ENCODE measurements around the gene CDHR5. TPM values are rescaled to one million over a fixed set of nuclear protein-coding genes. Genes with fewer than 3 reads are reported as not detected.
A peak's percentile ranks its signal among the peaks of the same experiment; 100 is the strongest.

The CDHR5 gene
- total RNA-seq, 1 donor from 2014 or later, result 0.15 TPM

DNA sequence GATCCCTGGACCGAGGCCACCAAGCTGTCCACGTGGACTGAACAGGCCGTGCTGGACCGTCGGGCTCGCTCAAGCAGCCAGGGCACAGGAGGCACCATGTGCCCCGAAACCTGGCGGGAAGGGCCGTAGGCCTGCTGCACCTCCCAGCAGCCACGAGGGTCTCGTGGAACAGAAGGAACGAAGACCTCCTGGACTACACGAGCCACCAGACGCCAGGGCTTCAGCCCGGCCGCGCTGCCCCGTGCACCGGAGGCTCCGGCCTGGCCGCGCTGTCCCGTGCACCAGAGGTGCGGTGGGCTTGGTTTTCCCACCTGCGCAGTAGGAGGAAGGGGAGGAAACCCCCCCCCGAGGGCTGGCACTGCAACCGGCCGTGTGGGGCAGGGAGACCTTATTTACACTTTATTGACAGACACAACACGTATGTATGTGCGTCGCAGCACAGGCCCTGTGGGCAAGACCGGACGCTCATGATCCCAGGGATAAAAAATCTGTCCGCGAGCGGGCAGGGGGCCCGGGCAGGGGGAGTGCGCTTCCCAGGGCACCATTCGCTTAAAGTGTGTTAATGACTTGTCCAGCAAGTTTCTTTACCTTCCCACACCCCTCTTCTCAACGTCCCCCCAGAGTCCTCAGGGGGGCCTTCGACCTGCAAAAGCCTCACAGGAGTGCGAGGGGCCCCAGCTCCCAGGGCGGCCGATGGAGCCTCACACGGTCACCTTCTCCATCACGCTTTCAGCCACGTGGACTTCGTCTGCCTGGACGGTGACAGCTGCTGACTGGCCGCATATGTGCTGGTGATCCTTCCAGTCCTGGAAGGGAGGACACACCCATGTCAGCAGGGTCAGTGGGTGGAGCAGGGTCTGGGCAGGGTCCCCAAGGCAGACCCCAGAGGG is 19.3 kb upstream of the CDHR5 start:
- DNase-seq (ENCODE audit: low read depth), result no peak

GRCh38 chr11:643366-643765 is 18.6 kb upstream of the CDHR5 start:
- no peak for DNase-seq (ENCODE audit: low read depth)

- DNase-seq (ENCODE audit: low read depth), result no peak
These were observed 17.1 kb upstream of the CDHR5 start for GRCh38 chr11:641806-642370.

- no peak for DNase-seq (ENCODE audit: low read depth)
These were observed 15.4 kb upstream of the CDHR5 start for GRCh38 chr11:640021-640706.

- no peak for DNase-seq (ENCODE audit: low read depth)
These were observed 14.7 kb upstream of the CDHR5 start for GRCh38 chr11:639332-639955.

DNA sequence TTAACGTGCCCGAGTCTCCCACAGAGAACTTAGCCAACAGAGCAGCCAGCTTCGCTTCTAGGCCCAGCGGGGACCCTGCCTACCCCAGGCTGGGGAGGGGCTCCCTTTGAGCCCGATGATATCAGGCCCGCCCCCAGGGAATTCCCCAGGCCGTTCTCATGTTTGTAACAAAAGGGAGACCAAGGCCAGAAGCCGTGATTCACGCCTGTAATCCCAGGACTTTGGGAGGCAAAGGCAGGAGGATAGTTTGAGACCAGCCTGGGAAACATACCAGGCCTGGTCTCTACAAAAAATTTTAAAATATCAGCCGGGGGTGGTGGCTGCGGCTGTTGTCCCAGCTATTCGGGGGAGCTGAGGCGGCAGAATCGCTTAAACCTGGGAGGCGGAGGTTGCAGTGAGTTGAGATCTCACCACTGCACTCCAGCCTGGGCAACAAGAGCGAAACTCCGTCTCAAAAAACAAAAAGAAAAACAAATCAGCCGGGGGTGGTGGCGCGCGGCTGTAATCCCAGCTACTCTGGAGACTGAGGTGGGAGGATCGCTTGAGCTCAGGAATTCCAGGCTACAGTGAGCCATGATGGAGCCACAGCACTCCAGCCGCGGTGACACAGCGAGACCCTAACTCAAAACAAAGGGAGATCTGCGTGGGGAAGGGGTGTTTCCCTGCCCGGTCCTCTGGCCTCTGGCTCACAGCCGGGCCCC is 14.0 kb upstream of the CDHR5 start:
- no peak for DNase-seq (ENCODE audit: low read depth)

DNA sequence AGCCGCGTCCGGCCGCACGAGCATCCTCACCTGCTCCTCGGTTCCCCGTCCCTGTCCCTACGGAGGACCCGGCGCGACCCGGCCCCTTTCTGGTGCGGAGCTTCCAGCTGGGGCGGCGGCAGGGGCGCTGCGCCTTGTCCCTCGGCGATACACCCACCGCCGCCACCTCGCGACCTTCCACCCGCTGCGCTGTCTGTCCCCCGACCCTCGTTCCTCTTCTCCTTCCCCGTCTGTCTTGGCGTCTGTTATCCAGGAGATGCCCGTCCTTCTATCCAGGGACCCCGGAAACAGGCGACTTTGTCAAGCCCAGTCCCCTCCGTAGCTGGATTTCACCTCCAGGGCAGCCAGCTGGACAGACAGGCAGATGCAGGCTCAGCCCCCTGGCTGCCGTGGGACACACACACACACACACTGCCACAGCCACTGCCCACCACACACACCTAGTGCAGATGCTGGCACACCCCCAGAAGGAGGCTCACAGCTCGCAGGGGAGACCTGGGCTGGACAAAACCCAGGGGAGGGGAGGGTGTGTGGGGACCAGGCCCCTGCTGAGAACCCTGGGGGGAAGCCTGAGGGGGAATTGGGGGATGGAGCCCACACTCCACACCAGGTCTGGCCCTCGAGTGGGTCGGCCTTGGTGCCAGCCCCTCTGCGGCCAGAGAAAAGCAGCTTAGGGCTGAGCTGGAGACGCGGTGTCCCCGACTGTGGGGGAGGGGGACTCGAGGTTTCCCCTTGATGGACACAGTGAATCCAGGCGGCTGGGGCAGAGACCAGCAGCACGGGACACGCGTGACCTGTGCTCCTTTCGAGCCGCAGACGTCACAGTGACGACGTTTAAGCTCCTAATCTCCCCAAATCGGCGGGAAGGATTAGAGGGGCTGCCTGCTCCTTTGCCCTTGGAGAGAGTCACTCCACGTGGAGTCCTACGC is 13.1 kb upstream of the CDHR5 start:
- no peak for DNase-seq (ENCODE audit: low read depth)

- DNase-seq (ENCODE audit: low read depth), result no peak
These were observed 12.5 kb upstream of the CDHR5 start for GRCh38 chr11:637333-637592.

DNA sequence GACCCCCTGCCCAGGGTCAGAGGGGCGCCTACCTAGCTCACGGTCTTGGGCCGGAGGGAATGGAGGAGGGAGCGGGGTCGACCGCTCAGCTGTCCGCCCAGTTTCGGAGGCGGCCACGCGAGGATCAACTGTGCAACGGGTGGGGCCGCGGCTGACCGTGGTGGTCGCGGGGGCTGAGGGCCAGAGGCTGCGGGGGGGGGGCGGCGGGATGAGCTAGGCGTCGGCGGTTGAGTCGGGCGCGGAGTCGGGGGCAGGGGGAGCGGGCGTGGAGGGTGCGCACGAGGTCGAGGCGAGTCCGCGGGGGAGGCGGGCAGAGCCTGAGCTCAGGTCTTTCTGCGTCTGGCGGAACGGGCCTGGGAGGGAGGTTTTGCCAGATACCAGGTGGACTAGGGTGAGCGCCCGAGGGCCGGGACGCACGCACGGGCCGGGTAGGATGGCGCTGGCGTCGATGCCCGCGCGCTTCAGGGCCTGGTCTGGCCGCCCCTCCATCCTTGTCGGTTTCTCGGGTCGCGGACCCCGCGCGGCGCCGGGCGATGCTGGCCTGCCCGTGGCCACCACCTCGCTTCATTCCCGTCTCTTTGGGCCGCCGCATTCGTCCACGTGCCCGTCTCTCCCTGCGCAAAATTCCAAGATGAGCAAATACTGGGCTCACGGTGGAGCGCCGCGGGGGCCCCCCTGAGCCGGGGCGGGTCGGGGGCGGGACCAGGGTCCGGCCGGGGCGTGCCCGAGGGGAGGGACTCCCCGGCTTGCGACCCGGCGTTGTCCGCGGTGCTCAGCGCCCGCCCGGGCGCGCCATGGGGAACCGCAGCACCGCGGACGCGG is 12.0 kb upstream of the CDHR5 start, which contains the start of gene DRD4:
TSS of gene DRD4 (plus strand) at position 759 of the 822 bp plus-strand sequence. CDS start at position 795, 36 bp downstream.
- DNase-seq (ENCODE audit: low read depth), result no peak

GRCh38 chr11:635945-636510 is 11.3 kb upstream of the CDHR5 start:
- DNase-seq (ENCODE audit: low read depth), result no peak

DNA sequence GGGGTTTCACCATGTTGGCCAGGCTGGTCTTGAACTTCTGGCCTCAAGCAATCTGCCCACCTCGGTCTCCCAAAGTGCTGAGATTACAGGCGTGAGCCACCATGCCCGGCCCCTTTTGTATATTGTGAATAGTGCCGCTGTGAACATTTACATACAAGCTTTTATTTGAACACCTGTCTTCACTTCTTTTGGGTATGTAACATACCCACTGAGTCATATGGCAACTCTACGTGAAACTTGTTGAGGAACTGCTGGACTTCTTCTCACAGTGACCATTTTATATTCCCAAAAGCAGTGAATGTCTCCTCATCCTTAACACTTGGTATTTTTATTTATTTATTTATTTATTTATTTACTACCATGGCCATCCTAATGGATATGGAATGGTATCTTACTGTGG is 6.1 kb upstream of the CDHR5 start:
- DNase-seq (ENCODE audit: low read depth), result no peak

DNA sequence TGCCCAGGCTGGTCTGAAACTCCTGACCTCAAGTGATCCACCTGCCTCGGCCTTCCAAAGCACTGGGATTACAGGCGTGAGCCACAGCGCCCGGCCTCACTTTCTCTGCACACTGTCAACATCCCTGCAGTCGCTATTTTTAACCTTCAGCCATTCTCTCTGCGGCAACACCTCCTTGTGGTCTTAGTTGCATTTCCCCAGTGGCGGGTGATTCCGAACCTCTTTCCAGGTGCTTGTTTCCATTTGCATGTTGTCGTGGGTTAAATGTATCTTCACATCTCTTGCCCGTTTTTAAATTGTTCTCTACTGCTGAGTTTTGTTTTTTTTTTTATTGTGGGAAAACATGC is 4.5 kb upstream of the CDHR5 start:
- no peak for DNase-seq (ENCODE audit: low read depth)

- DNase-seq (ENCODE audit: low read depth), result no peak
These were observed 3.3 kb upstream of the CDHR5 start for GRCh38 chr11:628056-628455.

DNA sequence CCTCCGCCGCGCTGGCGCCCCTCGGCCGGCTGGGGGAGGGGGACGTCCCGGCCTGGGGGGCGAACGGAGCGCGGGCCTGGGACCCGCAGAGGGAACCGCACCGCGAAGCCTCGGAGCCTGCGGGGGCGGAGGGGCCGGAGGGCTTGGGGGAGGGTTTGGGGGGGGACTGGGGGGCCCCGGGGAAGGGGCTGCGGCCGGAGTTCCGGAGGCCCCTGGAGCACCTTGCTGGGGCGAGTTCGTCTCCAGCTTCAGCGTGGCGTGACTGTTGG is 2.5 kb upstream of the CDHR5 start:
- DNase-seq (ENCODE audit: low read depth), result no peak

GRCh38 chr11:626475-627307 is 1.9 kb upstream of the CDHR5 start, which contains the start of gene SCT:
TSS of gene SCT (minus strand) at chr11:627181. CDS start at chr11:627143, 38 bp downstream.
- DNase-seq (ENCODE audit: low read depth), result no peak

DNA sequence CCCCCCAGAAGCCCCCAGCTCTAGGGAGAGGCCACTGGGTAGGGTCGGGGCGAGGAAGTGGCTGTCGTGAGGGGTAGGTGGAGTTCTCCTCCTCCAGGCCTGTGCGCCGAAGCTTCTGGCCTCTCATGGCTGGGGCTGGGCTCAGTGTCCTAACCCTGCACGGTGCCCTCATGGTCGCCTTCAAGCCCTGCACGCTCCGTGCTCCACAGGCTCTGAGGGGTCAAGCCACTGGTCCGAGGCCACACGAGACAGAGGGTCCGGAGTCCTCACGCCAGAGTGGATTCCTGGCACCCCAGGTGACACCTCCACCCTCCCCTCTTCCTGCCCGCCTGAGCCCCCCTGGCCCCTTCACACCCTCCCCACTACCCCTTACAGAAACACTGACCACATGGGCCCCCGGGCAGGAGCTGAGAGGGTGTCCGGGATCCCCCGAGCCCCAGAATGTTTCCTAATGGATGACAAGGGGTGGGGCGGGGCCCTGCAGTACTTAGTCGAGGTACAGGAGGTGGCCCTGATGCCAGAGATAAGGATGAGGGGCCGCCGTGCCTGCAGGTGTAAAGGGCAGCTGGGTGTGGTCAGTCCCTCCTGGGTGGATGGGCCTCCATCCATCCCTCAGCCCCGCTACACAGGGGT is 997 bp upstream of the CDHR5 start:
- DNase-seq (ENCODE audit: low read depth), result no peak

GRCh38 chr11:623999-624704 is 603 bp downstream of the CDHR5 start:
- peak; percentile 26 for DNase-seq (ENCODE audit: low read depth)

- no peak for DNase-seq (ENCODE audit: low read depth)
These were observed 1.3 kb downstream of the CDHR5 start for GRCh38 chr11:623349-623869.
